HepG2 (cell line): ENCODE data around the gene SDC4. TPM values are rescaled to one million over a fixed set of nuclear protein-coding genes. Genes with fewer than 3 reads are reported as not detected.

ENCODE experiments used
- ARNTL ChIP-seq: sonication (generic); formaldehyde crosslinking; IDR thresholded peaks from 2 replicates; pipeline ENCODE4 v1.4.0; 2020; ENCODE audit warnings: mild to moderate bottlenecking, missing genetic modification reagents
- CAMTA2 ChIP-seq: sonication (generic); formaldehyde crosslinking; IDR thresholded peaks from 2 replicates; pipeline ENCODE4 v1.4.0; 2020; ENCODE audit warnings: mild to moderate bottlenecking, missing genetic modification reagents, borderline replicate concordance
- DPF2 ChIP-seq: sonication (generic); formaldehyde crosslinking; IDR thresholded peaks from 2 replicates; pipeline ENCODE4 v1.4.0; 2020; ENCODE audit warnings: mild to moderate bottlenecking, low read depth, missing genetic modification reagents, borderline replicate concordance
- FOXO1 ChIP-seq: sonication (generic); formaldehyde crosslinking; IDR thresholded peaks from 2 replicates; pipeline ENCODE4 v1.4.0; 2020; ENCODE audit warnings: missing genetic modification reagents
- HINFP ChIP-seq: sonication (generic); formaldehyde crosslinking; IDR thresholded peaks from 2 replicates; pipeline ENCODE4 v1.4.0; 2020; ENCODE audit warnings: low read depth, mild to moderate bottlenecking, missing genetic modification reagents
- ISX ChIP-seq: sonication (generic); formaldehyde crosslinking; conservative IDR thresholded peaks from 2 replicates; pipeline ENCODE4 v1.5.0; 2020; ENCODE audit warnings: missing genetic modification reagents
- MAFF ChIP-seq: IDR thresholded peaks from 2 replicates; pipeline ENCODE4 v1.6.1; 2011; ENCODE audit warnings: low read depth, low read length, improper control_type of control experiment
- NCOA2 ChIP-seq: sonication (generic); formaldehyde crosslinking; IDR thresholded peaks from 2 replicates; pipeline ENCODE4 v1.8.0; 2022; ENCODE audit warnings: inconsistent platforms
- NFIB ChIP-seq: sonication (generic); formaldehyde crosslinking; IDR thresholded peaks from 2 replicates; pipeline ENCODE4 v1.9.0; 2021; ENCODE audit warnings: missing genetic modification reagents, mild to moderate bottlenecking, borderline replicate concordance
- PTBP1 ChIP-seq: fragments of 200-400 bp; formaldehyde crosslinking; IDR thresholded peaks from 2 replicates; pipeline ENCODE4 v1.6.1; 2018; ENCODE audit warnings: low read length, low read depth; ENCODE audit not compliant: poor library complexity, severe bottlenecking
- REST ChIP-seq, 2 experiments: IDR thresholded peaks; 2 replicates each; pipeline ENCODE4 v1.6.1; 2011 to 2012; ENCODE audit warnings: low read length in 2 of 2, borderline replicate concordance in 1 of 2, low read depth in 1 of 2, mild to moderate bottlenecking in 1 of 2, moderate library complexity in 1 of 2
- TBP ChIP-seq: sonication (generic); formaldehyde crosslinking; IDR thresholded peaks from 2 replicates; pipeline ENCODE4 v1.5.0; 2020; ENCODE audit warnings: missing genetic modification reagents
- TCF7 ChIP-seq: sonication (generic); IDR thresholded peaks from 2 replicates; pipeline ENCODE4 v1.6.1; 2016; ENCODE audit warnings: antibody characterized with exemption, low read depth
- TOPORS ChIP-seq: sonication (generic); formaldehyde crosslinking; IDR thresholded peaks from 2 replicates; pipeline ENCODE4 v1.8.0; 2023; ENCODE audit warnings: mild to moderate bottlenecking, missing genetic modification reagents
- ZBTB21 ChIP-seq: sonication (generic); formaldehyde crosslinking; IDR thresholded peaks from 2 replicates; pipeline ENCODE4 v1.4.0; 2020; ENCODE audit warnings: missing genetic modification reagents
- ZFAT ChIP-seq: sonication (generic); formaldehyde crosslinking; conservative IDR thresholded peaks from 2 replicates; pipeline ENCODE4 v1.8.1; 2023; ENCODE audit warnings: missing genetic modification reagents, inconsistent platforms
- ZNF224 ChIP-seq: sonication (generic); formaldehyde crosslinking; IDR thresholded peaks from 2 replicates; pipeline ENCODE4 v1.5.0; 2020; ENCODE audit warnings: mild to moderate bottlenecking, missing genetic modification reagents
- ZNF264 ChIP-seq: sonication (generic); formaldehyde crosslinking; IDR thresholded peaks from 2 replicates; pipeline ENCODE4 v1.4.0; 2020; ENCODE audit warnings: missing genetic modification reagents
- ZNF30 ChIP-seq: sonication (generic); formaldehyde crosslinking; IDR thresholded peaks from 2 replicates; pipeline ENCODE4 v1.5.0; 2020; ENCODE audit warnings: mild to moderate bottlenecking, missing genetic modification reagents
- ZNF782 ChIP-seq: sonication (generic); formaldehyde crosslinking; IDR thresholded peaks from 2 replicates; pipeline ENCODE4 v1.4.0; 2020; ENCODE audit warnings: missing genetic modification reagents, mild to moderate bottlenecking, borderline replicate concordance
- ZSCAN30 ChIP-seq: sonication (generic); formaldehyde crosslinking; IDR thresholded peaks from 2 replicates; pipeline ENCODE4 v1.5.0; 2020; ENCODE audit warnings: mild to moderate bottlenecking, missing genetic modification reagents
- ZZZ3 ChIP-seq: sonication (generic); formaldehyde crosslinking; IDR thresholded peaks from 2 replicates; pipeline ENCODE4 v1.4.0; 2020; ENCODE audit warnings: missing genetic modification reagents, mild to moderate bottlenecking, borderline replicate concordance
- polyA plus RNA-seq, 8 experiments: library from polyadenylated mRNA; depleted of rRNA in 3 of 8; stranded (reverse) in 7 of 8; unstranded in 1 of 8; fragments of >200 nt; fragmentation: Illumina TruSeq in 4 of 8; extraction: Trizol in 4 of 8; gene quantifications; 2 replicates each; pipeline versions ENCODE4 v1.2.1 to v1.2.3, GENCODE V29; 2011 to 2016; ENCODE audit warnings: low read depth in 4 of 8, missing spikeins in 1 of 8, mixed read lengths in 1 of 8; ENCODE audit not compliant: insufficient read depth in 1 of 8
- total RNA-seq, 5 experiments: library from RNA; depleted of rRNA; stranded (reverse); fragments of >200 nt; fragmentation: Illumina TruSeq; extraction: Trizol; gene quantifications; 2 replicates each; pipeline ENCODE4 v1.2.3, GENCODE V29; 2016; ENCODE audit warnings: low read depth in 1 of 5
- TF ChIP-seq, protein P1 (sequence below): sonication (generic); IDR thresholded peaks from 2 replicates; pipeline ENCODE4 v1.6.1; 2016; ENCODE audit warnings: low read depth, borderline replicate concordance
- TF ChIP-seq, protein P2 (sequence below): sonication (generic); formaldehyde crosslinking; IDR thresholded peaks from 2 replicates; pipeline ENCODE4 v1.5.0; 2020; ENCODE audit warnings: missing genetic modification reagents

Gene SDC4
- total and polyA plus RNA-seq, 2 of the 13 experiments (the other 11 are each of a cell fraction or from before 2014, with no cell fraction given): 49.0 to 65.1 TPM

- TF ChIP-seq ZNF30: no peak
- TF ChIP-seq REST (IDR thresholded peaks at IDR 0.05; ENCODE audit: borderline replicate concordance in 1 of 2, low read depth in 1 of 2, low read length in 2 of 2): no peak
- TF ChIP-seq TOPORS: no peak
- 0 out of 2 replicates have a peak, but pooled peaks have one; percentile 25 for TF ChIP-seq ARNTL (CRISPR knock-in tag)
- 0 out of 2 replicates have a peak, but pooled peaks have one; percentile 7 for TF ChIP-seq DPF2 (CRISPR knock-in tag)
- no peak for TF ChIP-seq ZNF264
- no peak for TF ChIP-seq ISX (CRISPR knock-in tag)
- no peak for TF ChIP-seq TCF7
- no peak for TF ChIP-seq ZNF224 (CRISPR knock-in tag)
- 0 out of 2 replicates have a peak, but pooled peaks have one; percentile 21 for TF ChIP-seq ZNF782 (CRISPR knock-in tag)
- TF ChIP-seq MAFF: no peak
- TF ChIP-seq NFIB (CRISPR knock-in tag): no peak
- TF ChIP-seq TBP (CRISPR knock-in tag): no peak
- TF ChIP-seq, protein P1, sequence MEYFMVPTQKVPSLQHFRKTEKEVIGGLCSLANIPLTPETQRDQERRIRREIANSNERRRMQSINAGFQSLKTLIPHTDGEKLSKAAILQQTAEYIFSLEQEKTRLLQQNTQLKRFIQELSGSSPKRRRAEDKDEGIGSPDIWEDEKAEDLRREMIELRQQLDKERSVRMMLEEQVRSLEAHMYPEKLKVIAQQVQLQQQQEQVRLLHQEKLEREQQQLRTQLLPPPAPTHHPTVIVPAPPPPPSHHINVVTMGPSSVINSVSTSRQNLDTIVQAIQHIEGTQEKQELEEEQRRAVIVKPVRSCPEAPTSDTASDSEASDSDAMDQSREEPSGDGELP: peak; percentile 3; the same call in 1 of the 2 replicates
- TF ChIP-seq PTBP1: no peak
- TF ChIP-seq HINFP: peak; percentile 17; the same call in 1 of the 2 replicates
- TF ChIP-seq ZFAT (CRISPR knock-in tag): no peak
- no peak for TF ChIP-seq ZSCAN30 (CRISPR knock-in tag)
- TF ChIP-seq FOXO1: no peak
- 0 out of 2 replicates have a peak, but pooled peaks have one; percentile 70 for TF ChIP-seq CAMTA2 (CRISPR knock-in tag)
- no peak for TF ChIP-seq ZBTB21 (CRISPR knock-in tag)
- no peak for TF ChIP-seq NCOA2 (CRISPR knock-in tag)
- TF ChIP-seq, protein P2, sequence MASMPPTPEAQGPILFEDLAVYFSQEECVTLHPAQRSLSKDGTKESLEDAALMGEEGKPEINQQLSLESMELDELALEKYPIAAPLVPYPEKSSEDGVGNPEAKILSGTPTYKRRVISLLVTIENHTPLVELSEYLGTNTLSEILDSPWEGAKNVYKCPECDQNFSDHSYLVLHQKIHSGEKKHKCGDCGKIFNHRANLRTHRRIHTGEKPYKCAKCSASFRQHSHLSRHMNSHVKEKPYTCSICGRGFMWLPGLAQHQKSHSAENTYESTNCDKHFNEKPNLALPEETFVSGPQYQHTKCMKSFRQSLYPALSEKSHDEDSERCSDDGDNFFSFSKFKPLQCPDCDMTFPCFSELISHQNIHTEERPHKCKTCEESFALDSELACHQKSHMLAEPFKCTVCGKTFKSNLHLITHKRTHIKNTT: no peak
- TF ChIP-seq ZZZ3: no peak
Measured at GRCh38 chr20:45337367-45338120, 10.7 kb downstream of the SDC4 start (continued).
